ENCODE results near the gene ZNF519. TPM values are rescaled to one million over a fixed set of nuclear protein-coding genes. Genes with fewer than 3 reads are reported as not detected.

ZNF519 gene
- polyA plus RNA-seq, 2 donors = 1.8 to 4.7 TPM

- H3K4me3 ChIP-seq (ENCODE audit: low read depth in 1 of 2, low read length in 2 of 2) = no peak overlapping the region
- WGBS, 2 donors = 89 to 90% methylated on average over 4 of the region's 4 CpGs
- H3K36me3 ChIP-seq (ENCODE audit: control insufficient read depth in 2 of 2, insufficient read depth in 2 of 2, low read length in 1 of 2) = peaks cover 4 to 6% of the 10 kb centered on the region in 2 donors
- H3K27ac ChIP-seq (ENCODE audit: low read depth in 2 of 2, low read length in 1 of 2) = no peak overlapping the region
- no peaks in the 10 kb centered on the region for H3K27me3 ChIP-seq (ENCODE audit: control insufficient read depth in 1 of 2, insufficient read depth in 2 of 2, low read length in 2 of 2)
- no peaks in the 10 kb centered on the region for H3K9me3 ChIP-seq (ENCODE audit: control insufficient read depth in 2 of 2, insufficient read depth in 1 of 2, low read depth in 1 of 2, low read length in 1 of 2)
- H3K4me1 ChIP-seq (ENCODE audit: control insufficient read depth in 2 of 2, insufficient read depth in 2 of 2, low read length in 1 of 2) = no peaks in the 10 kb centered on the region
Measured at GRCh38 chr18:14100503-14101286, 31.5 kb downstream of the ZNF519 start.

GRCh38 chr18:14098428-14098827 is 33.8 kb downstream of the ZNF519 start:
- Histone ChIP-seq H3K4me1 (ENCODE audit: control insufficient read depth in 2 of 2, insufficient read depth in 2 of 2, low read length in 1 of 2) (no peaks in the 10 kb centered on the region), H3K27ac (ENCODE audit: low read depth in 2 of 2, low read length in 1 of 2) (no peak overlapping the region), H3K27me3 (ENCODE audit: control insufficient read depth in 1 of 2, insufficient read depth in 2 of 2, low read length in 2 of 2) (no peaks in the 10 kb centered on the region), H3K9me3 (ENCODE audit: control insufficient read depth in 2 of 2, insufficient read depth in 1 of 2, low read depth in 1 of 2, low read length in 1 of 2) (no peaks in the 10 kb centered on the region), H3K4me3 (ENCODE audit: low read depth in 1 of 2, low read length in 2 of 2) (no peak overlapping the region), H3K36me3 (ENCODE audit: control insufficient read depth in 2 of 2, insufficient read depth in 2 of 2, low read length in 1 of 2) (peaks cover 4 to 6% of the 10 kb centered on the region in 2 donors)
- 84 to 90% methylated on average over 6 of the region's 6 CpGs for WGBS, 2 donors

- H3K36me3 ChIP-seq (ENCODE audit: control insufficient read depth in 2 of 2, insufficient read depth in 2 of 2, low read length in 1 of 2) = peaks cover 4 to 6% of the 10 kb centered on the region in 2 donors
- H3K27ac ChIP-seq (ENCODE audit: low read depth in 2 of 2, low read length in 1 of 2) = no peak overlapping the region
- no peaks in the 10 kb centered on the region for H3K27me3 ChIP-seq (ENCODE audit: control insufficient read depth in 1 of 2, insufficient read depth in 2 of 2, low read length in 2 of 2)
- no peaks in the 10 kb centered on the region for H3K4me1 ChIP-seq (ENCODE audit: control insufficient read depth in 2 of 2, insufficient read depth in 2 of 2, low read length in 1 of 2)
- no peak overlapping the region for H3K4me3 ChIP-seq (ENCODE audit: low read depth in 1 of 2, low read length in 2 of 2)
- no peaks in the 10 kb centered on the region for H3K9me3 ChIP-seq (ENCODE audit: control insufficient read depth in 2 of 2, insufficient read depth in 1 of 2, low read depth in 1 of 2, low read length in 1 of 2)
- WGBS, 2 donors = 87 to 90% methylated on average over 2 of the region's 2 CpGs
Measured at GRCh38 chr18:14097761-14098160, 34.5 kb downstream of the ZNF519 start.

GRCh38 chr18:14093307-14093915 is 38.8 kb downstream of the ZNF519 start:
- H3K4me1 ChIP-seq (ENCODE audit: control insufficient read depth in 2 of 2, insufficient read depth in 2 of 2, low read length in 1 of 2) = no peaks in the 10 kb centered on the region
- peaks cover 0 to 4% of the 10 kb centered on the region in 2 donors for H3K36me3 ChIP-seq (ENCODE audit: control insufficient read depth in 2 of 2, insufficient read depth in 2 of 2, low read length in 1 of 2)
- no peak overlapping the region for H3K4me3 ChIP-seq (ENCODE audit: low read depth in 1 of 2, low read length in 2 of 2)
- no peaks in the 10 kb centered on the region for H3K9me3 ChIP-seq (ENCODE audit: control insufficient read depth in 2 of 2, insufficient read depth in 1 of 2, low read depth in 1 of 2, low read length in 1 of 2)
- no peak overlapping the region for H3K27ac ChIP-seq (ENCODE audit: low read depth in 2 of 2, low read length in 1 of 2)
- no peaks in the 10 kb centered on the region for H3K27me3 ChIP-seq (ENCODE audit: control insufficient read depth in 1 of 2, insufficient read depth in 2 of 2, low read length in 2 of 2)
- WGBS, 2 donors = 48 to 63% methylated on average over 1 of the region's 1 CpG

- 88 to 90% methylated on average over 7 of the region's 7 CpGs for WGBS, 2 donors
- Histone ChIP-seq H3K27ac (ENCODE audit: low read depth in 2 of 2, low read length in 1 of 2) (no peak overlapping the region), H3K9me3 (ENCODE audit: control insufficient read depth in 2 of 2, insufficient read depth in 1 of 2, low read depth in 1 of 2, low read length in 1 of 2) (no peaks in the 10 kb centered on the region), H3K27me3 (ENCODE audit: control insufficient read depth in 1 of 2, insufficient read depth in 2 of 2, low read length in 2 of 2) (no peaks in the 10 kb centered on the region), H3K4me1 (ENCODE audit: control insufficient read depth in 2 of 2, insufficient read depth in 2 of 2, low read length in 1 of 2) (no peaks in the 10 kb centered on the region), H3K4me3 (ENCODE audit: low read depth in 1 of 2, low read length in 2 of 2) (no peak overlapping the region), H3K36me3 (ENCODE audit: control insufficient read depth in 2 of 2, insufficient read depth in 2 of 2, low read length in 1 of 2) (peaks cover 0 to 4% of the 10 kb centered on the region in 2 donors)
Measured at GRCh38 chr18:14092625-14093306, 39.5 kb downstream of the ZNF519 start.

- Histone ChIP-seq H3K36me3 (ENCODE audit: control insufficient read depth in 2 of 2, insufficient read depth in 2 of 2, low read length in 1 of 2) (no peaks in the 10 kb centered on the region), H3K4me3 (ENCODE audit: low read depth in 1 of 2, low read length in 2 of 2) (no peak overlapping the region), H3K9me3 (ENCODE audit: control insufficient read depth in 2 of 2, insufficient read depth in 1 of 2, low read depth in 1 of 2, low read length in 1 of 2) (no peaks in the 10 kb centered on the region), H3K4me1 (ENCODE audit: control insufficient read depth in 2 of 2, insufficient read depth in 2 of 2, low read length in 1 of 2) (no peaks in the 10 kb centered on the region), H3K27me3 (ENCODE audit: control insufficient read depth in 1 of 2, insufficient read depth in 2 of 2, low read length in 2 of 2) (no peaks in the 10 kb centered on the region), H3K27ac (ENCODE audit: low read depth in 2 of 2, low read length in 1 of 2) (no peak overlapping the region)
- WGBS, 2 donors = 87 to 91% methylated on average over 10 of the region's 10 CpGs
Measured at GRCh38 chr18:14089781-14090180, 42.5 kb downstream of the ZNF519 start.

GRCh38 chr18:14089191-14089590 is 43.0 kb downstream of the ZNF519 start:
- no peaks in the 10 kb centered on the region for H3K36me3 ChIP-seq (ENCODE audit: control insufficient read depth in 2 of 2, insufficient read depth in 2 of 2, low read length in 1 of 2)
- no peak overlapping the region for H3K4me3 ChIP-seq (ENCODE audit: low read depth in 1 of 2, low read length in 2 of 2)
- WGBS, 2 donors = 78 to 84% methylated on average over 2 of the region's 2 CpGs
- H3K9me3 ChIP-seq (ENCODE audit: control insufficient read depth in 2 of 2, insufficient read depth in 1 of 2, low read depth in 1 of 2, low read length in 1 of 2) = no peaks in the 10 kb centered on the region
- H3K4me1 ChIP-seq (ENCODE audit: control insufficient read depth in 2 of 2, insufficient read depth in 2 of 2, low read length in 1 of 2) = no peaks in the 10 kb centered on the region
- no peaks in the 10 kb centered on the region for H3K27me3 ChIP-seq (ENCODE audit: control insufficient read depth in 1 of 2, insufficient read depth in 2 of 2, low read length in 2 of 2)
- H3K27ac ChIP-seq (ENCODE audit: low read depth in 2 of 2, low read length in 1 of 2) = no peak overlapping the region

- H3K36me3 ChIP-seq (ENCODE audit: control insufficient read depth in 2 of 2, insufficient read depth in 2 of 2, low read length in 1 of 2) = no peaks in the 10 kb centered on the region
- 37 to 40% methylated on average over 9 of the region's 9 CpGs for WGBS, 2 donors
- no peaks in the 10 kb centered on the region for H3K9me3 ChIP-seq (ENCODE audit: control insufficient read depth in 2 of 2, insufficient read depth in 1 of 2, low read depth in 1 of 2, low read length in 1 of 2)
- no peak overlapping the region for H3K4me3 ChIP-seq (ENCODE audit: low read depth in 1 of 2, low read length in 2 of 2)
- no peaks in the 10 kb centered on the region for H3K4me1 ChIP-seq (ENCODE audit: control insufficient read depth in 2 of 2, insufficient read depth in 2 of 2, low read length in 1 of 2)
- H3K27me3 ChIP-seq (ENCODE audit: control insufficient read depth in 1 of 2, insufficient read depth in 2 of 2, low read length in 2 of 2) = no peaks in the 10 kb centered on the region
- H3K27ac ChIP-seq (ENCODE audit: low read depth in 2 of 2, low read length in 1 of 2) = no peak overlapping the region
Measured at GRCh38 chr18:14086458-14087231, 45.6 kb downstream of the ZNF519 start.

GRCh38 chr18:14085770-14086457 is 46.3 kb downstream of the ZNF519 start:
- WGBS, 2 donors = 75 to 92% methylated on average over 9 of the region's 9 CpGs
- Histone ChIP-seq H3K27ac (ENCODE audit: low read depth in 2 of 2, low read length in 1 of 2) (no peak overlapping the region), H3K4me3 (ENCODE audit: low read depth in 1 of 2, low read length in 2 of 2) (no peak overlapping the region), H3K36me3 (ENCODE audit: control insufficient read depth in 2 of 2, insufficient read depth in 2 of 2, low read length in 1 of 2) (no peaks in the 10 kb centered on the region), H3K27me3 (ENCODE audit: control insufficient read depth in 1 of 2, insufficient read depth in 2 of 2, low read length in 2 of 2) (no peaks in the 10 kb centered on the region), H3K4me1 (ENCODE audit: control insufficient read depth in 2 of 2, insufficient read depth in 2 of 2, low read length in 1 of 2) (no peaks in the 10 kb centered on the region), H3K9me3 (ENCODE audit: control insufficient read depth in 2 of 2, insufficient read depth in 1 of 2, low read depth in 1 of 2, low read length in 1 of 2) (no peaks in the 10 kb centered on the region)

Measured in esophagus (tissue), 2 donors.